Mesodermal cell (in vitro differentiated cells): ENCODE data around the gene CDC42EP4.
A peak's percentile ranks its signal among the peaks of the same experiment; 100 is the strongest.

Source experiments
- H3K27ac ChIP-seq: 2 replicates; pipeline ENCODE4 v1.7.0; 2013; ENCODE audit warnings: mild to moderate bottlenecking, low read depth, low read length, moderate library complexity; ENCODE audit not compliant: severe bottlenecking
- H3K36me3 ChIP-seq: 2 replicates; pipeline ENCODE4 v1.7.1; 2013; ENCODE audit warnings: mild to moderate bottlenecking, low read length, moderate library complexity; ENCODE audit not compliant: control insufficient read depth, insufficient read depth
- H3K4me1 ChIP-seq: one replicate; pipeline ENCODE4 v1.7.1; 2013; ENCODE audit warnings: mild to moderate bottlenecking, low read length; ENCODE audit not compliant: insufficient read depth, control insufficient read depth, poor library complexity, severe bottlenecking
- H3K4me3 ChIP-seq: 2 replicates; pipeline ENCODE4 v1.7.0; 2013; ENCODE audit warnings: low read length, control low read depth, mild to moderate bottlenecking; ENCODE audit not compliant: insufficient read depth, poor library complexity, severe bottlenecking; ENCODE audit errors: extremely low read depth
- H3K9me3 ChIP-seq: 2 replicates; pipeline ENCODE4 v1.7.1; 2013; ENCODE audit warnings: mild to moderate bottlenecking, low read length, moderate library complexity; ENCODE audit not compliant: control insufficient read depth
- WGBS, 2 experiments: methylation state at CpG; one replicate each; pipeline ENCODE4 v1.1.5; 2013; ENCODE audit warnings: missing lambda C conversion rate in 2 of 2; ENCODE audit not compliant: insufficient coverage in 2 of 2; 5-methylcytosine and 5-hydroxymethylcytosine counted together

CDC42EP4 gene

DNA sequence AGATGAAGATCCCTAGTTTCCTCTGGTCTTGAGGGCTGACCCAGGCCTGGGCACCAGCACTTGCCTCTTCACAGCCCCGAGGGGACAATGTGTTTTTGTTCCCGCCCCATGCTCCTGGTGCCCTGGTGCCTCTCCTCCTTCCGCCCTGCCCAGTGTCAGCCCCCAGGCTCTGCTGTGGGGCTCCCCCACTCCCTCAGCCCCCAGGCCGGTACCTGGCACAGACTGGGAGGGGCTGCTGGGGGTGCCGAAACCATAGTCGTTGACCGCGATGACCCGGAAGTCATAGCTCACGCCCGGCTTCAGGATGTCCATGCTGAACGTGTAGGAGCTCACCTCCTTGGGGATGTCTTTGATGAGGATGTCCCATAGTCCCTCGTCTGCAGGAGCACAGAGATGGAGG is 40.5 kb upstream of the CDC42EP4 start:
- no peaks in the 10 kb centered on the region for H3K9me3 ChIP-seq
- H3K4me3 ChIP-seq: no peak overlapping the region
- 94 to 97% methylated on average over 7 to 12 of the region's 13 CpGs for WGBS, 2 experiments
- H3K4me1 ChIP-seq: peaks cover 31% of the 10 kb centered on the region
- no peak overlapping the region for H3K27ac ChIP-seq
- no peaks in the 10 kb centered on the region for H3K36me3 ChIP-seq

- H3K27ac ChIP-seq: no peak overlapping the region
- H3K4me3 ChIP-seq: no peak overlapping the region
- WGBS, 2 experiments: 85 to 88% methylated on average over 1 to 2 of the region's 3 CpGs
- no peaks in the 10 kb centered on the region for H3K9me3 ChIP-seq
- H3K4me1 ChIP-seq: peaks cover 32% of the 10 kb centered on the region
- H3K36me3 ChIP-seq: no peaks in the 10 kb centered on the region
Observed at GRCh38 chr17:73351764-73352163, 40.0 kb upstream of the CDC42EP4 start.

- no peaks in the 10 kb centered on the region for H3K9me3 ChIP-seq
- WGBS, 2 experiments: 92 to 94% methylated on average over 3 to 4 of the region's 5 CpGs
- H3K4me3 ChIP-seq: no peak overlapping the region
- peaks cover 25% of the 10 kb centered on the region for H3K4me1 ChIP-seq
- H3K27ac ChIP-seq: no peak overlapping the region
- no peaks in the 10 kb centered on the region for H3K36me3 ChIP-seq
Observed at GRCh38 chr17:73350864-73351263, 39.1 kb upstream of the CDC42EP4 start.

DNA sequence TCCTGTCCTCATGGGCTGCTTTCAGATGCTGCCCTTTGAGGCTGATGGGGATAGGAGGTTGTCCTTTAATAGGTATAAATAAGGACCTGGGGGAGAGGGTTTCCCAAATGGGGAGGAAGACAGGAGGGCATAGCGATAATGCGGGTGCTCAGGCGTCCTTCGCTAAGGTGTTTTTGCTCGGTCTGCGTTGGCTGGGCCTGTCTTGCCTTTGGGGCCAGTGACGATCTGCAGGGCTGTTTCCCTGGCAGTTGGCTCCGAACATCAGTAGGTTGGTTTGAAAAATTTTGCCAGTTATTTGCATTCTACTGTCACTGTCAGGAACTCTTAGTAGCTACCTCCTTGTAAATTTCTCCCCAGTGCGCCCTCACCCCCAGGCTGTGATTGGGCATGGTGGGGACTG is 37.8 kb upstream of the CDC42EP4 start:
- 92 to 93% methylated on average over 7 to 9 of the region's 9 CpGs for WGBS, 2 experiments

DNA sequence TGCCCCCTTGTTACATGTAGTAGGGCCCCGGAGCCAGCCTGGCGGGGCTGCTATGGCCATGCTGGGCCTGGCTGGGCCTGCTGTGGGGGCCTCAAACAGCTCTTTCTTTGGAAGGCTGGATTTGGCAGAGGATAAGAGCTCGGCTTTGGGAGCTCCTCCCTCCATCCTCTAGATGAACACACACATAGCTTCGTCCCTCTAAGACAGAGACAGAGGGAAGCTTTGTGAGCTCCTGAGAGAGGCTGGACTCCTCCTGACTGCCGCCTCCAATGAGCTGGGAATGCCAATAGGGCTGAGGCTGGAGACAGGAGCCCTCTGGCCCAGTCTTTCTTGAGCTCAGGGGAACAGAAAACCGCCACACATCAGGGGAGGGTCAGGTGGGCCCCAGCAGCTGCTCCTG is 37.3 kb upstream of the CDC42EP4 start:
- H3K4me3 ChIP-seq: no peak overlapping the region
- peaks cover 3% of the 10 kb centered on the region for H3K36me3 ChIP-seq
- 68 to 78% methylated on average over 5 to 6 of the region's 6 CpGs for WGBS, 2 experiments
- peaks cover 29% of the 10 kb centered on the region for H3K4me1 ChIP-seq
- no peaks in the 10 kb centered on the region for H3K9me3 ChIP-seq
- H3K27ac ChIP-seq: peak overlapping the region; percentile 62

More for the DNA sequence above, 37.8 kb upstream of the CDC42EP4 start:
- Histone ChIP-seq H3K4me1 (peaks cover 24% of the 10 kb centered on the region), H3K4me3 (no peak overlapping the region), H3K27ac (peak overlapping the region; percentile 62), H3K9me3 (no peaks in the 10 kb centered on the region), H3K36me3 (peaks cover 1% of the 10 kb centered on the region)

- H3K4me3 ChIP-seq: no peak overlapping the region
- H3K4me1 ChIP-seq: peaks cover 33% of the 10 kb centered on the region
- H3K27ac ChIP-seq: peak overlapping the region; percentile 62
- H3K9me3 ChIP-seq: no peaks in the 10 kb centered on the region
- H3K36me3 ChIP-seq: peaks cover 3% of the 10 kb centered on the region
- 36 to 46% methylated on average over 2 of the region's 4 CpGs for WGBS, 2 experiments
Observed at GRCh38 chr17:73348829-73349095, 37.0 kb upstream of the CDC42EP4 start.

GRCh38 chr17:73348018-73348828 is 36.4 kb upstream of the CDC42EP4 start:
- Histone ChIP-seq H3K27ac (peak overlapping the region; percentile 62), H3K36me3 (peaks cover 3% of the 10 kb centered on the region), H3K4me1 (peaks cover 36% of the 10 kb centered on the region), H3K9me3 (no peaks in the 10 kb centered on the region), H3K4me3 (no peak overlapping the region)
- whole genome bisulfite sequencing, 2 experiments: 83 to 84% methylated on average over 17 to 18 of the region's 19 CpGs

GRCh38 chr17:73347351-73347750 is 35.5 kb upstream of the CDC42EP4 start:
- Histone ChIP-seq H3K36me3 (peaks cover 3% of the 10 kb centered on the region), H3K4me3 (no peak overlapping the region), H3K27ac (peak overlapping the region; percentile 23), H3K9me3 (no peaks in the 10 kb centered on the region), H3K4me1 (peaks cover 38% of the 10 kb centered on the region)
- 69 to 80% methylated on average over 2 to 3 of the region's 5 CpGs for WGBS, 2 experiments

DNA sequence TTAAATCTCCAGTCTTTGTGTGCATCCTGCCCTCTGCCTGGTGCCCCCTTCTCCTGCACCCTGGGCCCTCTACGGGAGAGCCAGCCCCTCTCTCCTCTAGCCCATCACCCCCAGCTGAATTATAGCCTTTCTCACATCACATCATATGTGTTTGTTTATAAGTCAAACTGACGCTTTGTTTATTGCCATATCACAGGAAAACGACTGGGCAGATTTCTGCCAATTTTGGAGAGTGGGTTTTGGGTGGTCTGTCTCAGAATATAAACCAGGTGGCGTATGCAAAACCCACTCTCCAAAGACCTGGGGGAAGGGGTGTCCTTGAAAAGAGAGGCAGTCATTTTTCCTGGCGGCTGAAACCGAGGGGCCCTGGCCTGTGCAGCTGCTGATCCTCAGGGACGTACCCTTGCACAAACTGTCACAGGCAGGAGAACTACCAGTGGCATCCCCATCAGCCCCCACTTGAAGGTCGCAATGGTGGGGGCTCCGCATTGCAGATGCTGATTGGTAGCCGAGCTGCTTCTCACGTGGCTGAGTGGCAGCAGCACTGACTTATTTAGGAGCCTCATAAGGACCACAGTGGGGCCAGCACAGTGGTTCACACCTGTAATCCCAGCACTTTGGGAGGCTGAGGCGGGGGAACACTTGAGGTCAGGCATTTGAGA is 34.8 kb upstream of the CDC42EP4 start:
- 81 to 95% methylated on average over 7 to 8 of the region's 12 CpGs for WGBS, 2 experiments
- Histone ChIP-seq H3K27ac (no peak overlapping the region), H3K4me3 (no peak overlapping the region), H3K36me3 (peaks cover 3% of the 10 kb centered on the region), H3K9me3 (no peaks in the 10 kb centered on the region), H3K4me1 (peaks cover 45% of the 10 kb centered on the region)

GRCh38 chr17:73343739-73344454 is 32.1 kb upstream of the CDC42EP4 start:
- Histone ChIP-seq H3K4me3 (peak overlapping the region; percentile 14), H3K4me1 (peaks cover 43% of the 10 kb centered on the region), H3K27ac (peak overlapping the region; percentile 98), H3K36me3 (peaks cover 3% of the 10 kb centered on the region), H3K9me3 (no peaks in the 10 kb centered on the region)
- 49 to 56% methylated on average over 5 to 10 of the region's 11 CpGs for WGBS, 2 experiments
